ENCODE measurements around the gene LILRB5. TPM values are rescaled to one million over a fixed set of nuclear protein-coding genes. Genes with fewer than 3 reads are reported as not detected.

Gene LILRB5
- total and polyA plus RNA-seq, 9 of the 15 experiments (the other 6 are each of a cell fraction or from before 2014, with no cell fraction given), result not detected

- CTCF ChIA-PET (ENCODE audit: low intra/inter-chr PET ratio), result no interaction called here
- FAIRE-seq, result no peak
- no peak for TF ChIP-seq E2F1 (CRISPR knock-in tag; IDR thresholded peaks at IDR 0.05)
- TF ChIP-seq POLR2H (tag; IDR thresholded peaks at IDR 0.05; ENCODE audit: low read depth), result no peak
- TF ChIP-seq NR4A1 (CRISPR knock-in tag; IDR thresholded peaks at IDR 0.05), result no peak
- no peak for TF ChIP-seq NR4A1 (tag; IDR thresholded peaks at IDR 0.05)
- no peak for TF ChIP-seq TOE1 (IDR thresholded peaks at IDR 0.05; ENCODE audit: borderline replicate concordance)
- TF ChIP-seq TOE1 (CRISPR knock-in tag; IDR thresholded peaks at IDR 0.05; ENCODE audit: borderline replicate concordance, low read depth), result no peak
- TF ChIP-seq ZNF124 (CRISPR knock-in tag; IDR thresholded peaks at IDR 0.05), result no peak
- TF ChIP-seq HEY1 (CRISPR knock-in tag; IDR thresholded peaks at IDR 0.05; ENCODE audit: borderline replicate concordance), result no peak
- TF ChIP-seq, protein P1, sequence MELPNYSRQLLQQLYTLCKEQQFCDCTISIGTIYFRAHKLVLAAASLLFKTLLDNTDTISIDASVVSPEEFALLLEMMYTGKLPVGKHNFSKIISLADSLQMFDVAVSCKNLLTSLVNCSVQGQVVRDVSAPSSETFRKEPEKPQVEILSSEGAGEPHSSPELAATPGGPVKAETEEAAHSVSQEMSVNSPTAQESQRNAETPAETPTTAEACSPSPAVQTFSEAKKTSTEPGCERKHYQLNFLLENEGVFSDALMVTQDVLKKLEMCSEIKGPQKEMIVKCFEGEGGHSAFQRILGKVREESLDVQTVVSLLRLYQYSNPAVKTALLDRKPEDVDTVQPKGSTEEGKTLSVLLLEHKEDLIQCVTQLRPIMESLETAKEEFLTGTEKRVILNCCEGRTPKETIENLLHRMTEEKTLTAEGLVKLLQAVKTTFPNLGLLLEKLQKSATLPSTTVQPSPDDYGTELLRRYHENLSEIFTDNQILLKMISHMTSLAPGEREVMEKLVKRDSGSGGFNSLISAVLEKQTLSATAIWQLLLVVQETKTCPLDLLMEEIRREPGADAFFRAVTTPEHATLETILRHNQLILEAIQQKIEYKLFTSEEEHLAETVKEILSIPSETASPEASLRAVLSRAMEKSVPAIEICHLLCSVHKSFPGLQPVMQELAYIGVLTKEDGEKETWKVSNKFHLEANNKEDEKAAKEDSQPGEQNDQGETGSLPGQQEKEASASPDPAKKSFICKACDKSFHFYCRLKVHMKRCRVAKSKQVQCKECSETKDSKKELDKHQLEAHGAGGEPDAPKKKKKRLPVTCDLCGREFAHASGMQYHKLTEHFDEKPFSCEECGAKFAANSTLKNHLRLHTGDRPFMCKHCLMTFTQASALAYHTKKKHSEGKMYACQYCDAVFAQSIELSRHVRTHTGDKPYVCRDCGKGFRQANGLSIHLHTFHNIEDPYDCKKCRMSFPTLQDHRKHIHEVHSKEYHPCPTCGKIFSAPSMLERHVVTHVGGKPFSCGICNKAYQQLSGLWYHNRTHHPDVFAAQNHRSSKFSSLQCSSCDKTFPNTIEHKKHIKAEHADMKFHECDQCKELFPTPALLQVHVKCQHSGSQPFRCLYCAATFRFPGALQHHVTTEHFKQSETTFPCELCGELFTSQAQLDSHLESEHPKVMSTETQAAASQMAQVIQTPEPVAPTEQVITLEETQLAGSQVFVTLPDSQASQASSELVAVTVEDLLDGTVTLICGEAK (IDR thresholded peaks at IDR 0.05), result no peak
- TF ChIP-seq, protein P1 (CRISPR knock-in tag; IDR thresholded peaks at IDR 0.05), result no peak
- TF ChIP-seq ZNF384 (IDR thresholded peaks at IDR 0.05; ENCODE audit: low read depth, low read length), result no peak
- TF ChIP-seq NCOA2 (IDR thresholded peaks at IDR 0.05; ENCODE audit: partially characterized antibody in 2 of 2), result no peak
- TF ChIP-seq RAD51 (IDR thresholded peaks at IDR 0.05; ENCODE audit: borderline replicate concordance, low read depth), result no peak
Measured at GRCh38 chr19:54255105-54255775, 1.8 kb downstream of the LILRB5 start.

More at GRCh38 chr19:54255105-54255775, 1.8 kb downstream of the LILRB5 start:
- intact Hi-C loops (cut with micrococcal nuclease) (no loop called here), in situ Hi-C loops (cut with MboI) (no loop called here)
- Histone ChIP-seq H3K36me3 (ENCODE audit: control insufficient read depth, insufficient read depth, low read length) (no peaks in the 10 kb centered on the region), H3K9me3 (replicated peaks; ENCODE audit: control insufficient read depth, insufficient read depth, low read depth, low read length) (no peaks in the 10 kb centered on the region), H4K20me1 (replicated peaks; ENCODE audit: control insufficient read depth, insufficient read depth, low read length) (peaks cover 11% of the 10 kb centered on the region), H3K79me2 (ENCODE audit: control insufficient read depth, insufficient read depth, low read length) (no peaks in the 10 kb centered on the region), H3K9me1 (ENCODE audit: control insufficient read depth, insufficient read depth, low read length) (no peaks in the 10 kb centered on the region), H3K4me1 (replicated peaks in 1 of 2; ENCODE audit: control insufficient read depth in 2 of 2, insufficient read depth in 2 of 2, low read length in 2 of 2) (no peaks in the 10 kb centered on the region; a peak in 2 of 5 replicates), H2AFZ (ENCODE audit: low read depth, low read length) (no peak overlapping the region), H3K9ac (ENCODE audit: insufficient read depth in 1 of 2, low read depth in 2 of 2, low read length in 2 of 2) (0 out of 4 replicates have a peak overlapping the region, but pooled peaks of 1 of the 2 experiments have one; percentile 17), H3K4me3 (no peak overlapping the region), H3K27ac (ENCODE audit: extremely low read depth, low read depth, low read length) (no peak overlapping the region), H3K27me3 (ENCODE audit: control insufficient read depth in 2 of 2, insufficient read depth in 2 of 2, low read length in 2 of 2) (peaks cover 54 to 78% of the 10 kb centered on the region in 2 experiments), H3K4me2 (ENCODE audit: insufficient read depth, low read length) (no peak overlapping the region)
- WGBS (ENCODE audit: insufficient coverage, low coverage, missing lambda C conversion rate), result 0% methylated on average over 22 of the region's 26 CpGs
- BruUV-seq (replicated peaks), result no TSS peak
- no peak for DNase-seq (ENCODE audit: extremely low read depth in 1 of 4, low spot score in 3 of 4)
- POLR2A ChIA-PET, result no interaction called here
- no peak for ATAC-seq
